Left ventricle myocardium inferior (tissue), 1 donor: ENCODE results near the gene ESF1. TPM values are rescaled to one million over a fixed set of nuclear protein-coding genes. Genes with fewer than 3 reads are reported as not detected.

Experiments used
- DNase-seq: peaks from one replicate; pipeline ENCODE4 v3.0.0-alpha.2; 2020
- H3K27ac ChIP-seq: fragments of 200-600 bp; replicated peaks from 2 replicates; pipeline ENCODE4 v1.8.0; 2021
- H3K27me3 ChIP-seq: fragments of 200-600 bp; 2 replicates; pipeline ENCODE4 v1.8.0; 2021; ENCODE audit warnings: low read depth
- H3K36me3 ChIP-seq: fragments of 200-600 bp; 2 replicates; pipeline ENCODE4 v1.8.0; 2021
- H3K4me1 ChIP-seq: fragments of 200-600 bp; 2 replicates; pipeline ENCODE4 v1.8.0; 2021
- H3K4me3 ChIP-seq: fragments of 200-600 bp; 2 replicates; pipeline ENCODE4 v1.8.0; 2021; ENCODE audit warnings: mild to moderate bottlenecking, moderate library complexity
- H3K9me3 ChIP-seq: fragments of 200-600 bp; replicated peaks from 2 replicates; pipeline ENCODE4 v1.8.0; 2021
- intact Hi-C: fragments of 100-400 bp; cut with micrococcal nuclease; formaldehyde crosslinking; loops from one replicate; pipeline ENCODE4 v1.11.0; 2022
- total RNA-seq: library from RNA; stranded (reverse); fragmentation: NEBNext Ultra II Directional; extraction: Animal tissue kit (Norgen Biotek cat#: 25700); gene quantifications from one replicate; pipeline ENCODE4 v1.2.1, GENCODE V29; 2021
- TF ChIP-seq, protein P1 (sequence below): fragments of 200-600 bp; IDR thresholded peaks from 2 replicates; pipeline ENCODE4 v1.8.0; 2021; ENCODE audit warnings: antibody characterized with exemption, mild to moderate bottlenecking, borderline replicate concordance
- donor health status: DM: no; HTN: yes; CAD: no; lungs with severe emphysema.

ESF1 gene
- total RNA-seq, 1 donor from 2014 or later, result 15.5 TPM

DNA sequence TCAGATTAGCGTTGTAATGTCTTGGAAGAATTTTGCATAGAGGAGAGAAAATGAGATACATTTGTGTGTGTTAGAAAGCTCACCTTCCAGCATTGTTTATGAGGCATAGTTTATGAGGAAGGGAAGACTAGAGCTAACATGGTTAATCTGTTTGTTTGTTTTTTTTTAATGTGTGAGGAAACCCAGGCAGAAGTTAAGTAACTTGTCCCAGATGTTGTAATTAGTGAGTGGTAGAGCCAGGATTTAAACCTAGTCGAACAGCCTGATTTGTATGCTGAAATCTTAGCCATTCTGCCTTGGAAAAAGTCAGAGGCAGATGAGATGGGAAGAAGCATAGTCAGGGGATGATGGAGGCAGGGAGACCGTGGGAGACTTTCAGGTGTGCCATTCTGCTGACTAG, 29.2 kb upstream of the ESF1 start:
- peaks cover 96% of the 10 kb centered on the region for H3K36me3 ChIP-seq
- no peak for DNase-seq
- no peak overlapping the region for H3K27ac ChIP-seq

DNA sequence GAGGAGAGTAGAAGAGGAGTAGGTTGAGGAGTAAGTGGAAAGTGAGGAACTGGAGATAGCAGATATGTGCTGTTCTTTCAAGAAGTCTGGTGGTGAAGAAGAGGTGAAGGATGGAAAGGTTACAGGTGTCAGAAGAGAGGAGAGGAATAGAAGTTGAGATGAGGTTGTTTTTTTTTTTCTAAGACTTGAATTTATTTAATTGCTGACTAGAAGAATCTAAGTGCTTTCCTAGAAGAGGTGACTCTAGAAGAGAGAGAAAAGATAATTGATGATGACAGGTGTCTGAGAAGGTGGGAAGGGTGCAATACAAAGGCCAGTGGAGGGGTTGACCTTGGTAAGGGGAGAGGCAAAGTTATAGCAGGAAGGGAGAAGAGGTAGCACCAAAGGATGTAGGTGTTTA, 25.7 kb upstream of the ESF1 start:
- peaks cover 96% of the 10 kb centered on the region for H3K36me3 ChIP-seq
- TF ChIP-seq, protein P1, sequence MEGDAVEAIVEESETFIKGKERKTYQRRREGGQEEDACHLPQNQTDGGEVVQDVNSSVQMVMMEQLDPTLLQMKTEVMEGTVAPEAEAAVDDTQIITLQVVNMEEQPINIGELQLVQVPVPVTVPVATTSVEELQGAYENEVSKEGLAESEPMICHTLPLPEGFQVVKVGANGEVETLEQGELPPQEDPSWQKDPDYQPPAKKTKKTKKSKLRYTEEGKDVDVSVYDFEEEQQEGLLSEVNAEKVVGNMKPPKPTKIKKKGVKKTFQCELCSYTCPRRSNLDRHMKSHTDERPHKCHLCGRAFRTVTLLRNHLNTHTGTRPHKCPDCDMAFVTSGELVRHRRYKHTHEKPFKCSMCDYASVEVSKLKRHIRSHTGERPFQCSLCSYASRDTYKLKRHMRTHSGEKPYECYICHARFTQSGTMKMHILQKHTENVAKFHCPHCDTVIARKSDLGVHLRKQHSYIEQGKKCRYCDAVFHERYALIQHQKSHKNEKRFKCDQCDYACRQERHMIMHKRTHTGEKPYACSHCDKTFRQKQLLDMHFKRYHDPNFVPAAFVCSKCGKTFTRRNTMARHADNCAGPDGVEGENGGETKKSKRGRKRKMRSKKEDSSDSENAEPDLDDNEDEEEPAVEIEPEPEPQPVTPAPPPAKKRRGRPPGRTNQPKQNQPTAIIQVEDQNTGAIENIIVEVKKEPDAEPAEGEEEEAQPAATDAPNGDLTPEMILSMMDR, result no peak

More for the DNA sequence above, 29.2 kb upstream of the ESF1 start:
- peaks cover 10% of the 10 kb centered on the region for H3K4me1 ChIP-seq
- no peaks in the 10 kb centered on the region for H3K9me3 ChIP-seq
- no peaks in the 10 kb centered on the region for H3K27me3 ChIP-seq
- TF ChIP-seq, protein P1, result no peak
- intact Hi-C loops, result no loop called here
- H3K4me3 ChIP-seq, result no peak overlapping the region

GRCh38 chr20:13809855-13810254, 25.1 kb upstream of the ESF1 start:
- H3K9me3 ChIP-seq, result no peaks in the 10 kb centered on the region
- peak overlapping the region; percentile 31 for H3K27ac ChIP-seq
- H3K4me1 ChIP-seq, result peaks cover 16% of the 10 kb centered on the region
- H3K4me3 ChIP-seq, result no peak overlapping the region
- intact Hi-C loops, result no loop called here
- TF ChIP-seq, protein P1, result no peak
- DNase-seq, result no peak
- peaks cover 96% of the 10 kb centered on the region for H3K36me3 ChIP-seq
- no peaks in the 10 kb centered on the region for H3K27me3 ChIP-seq

More for the DNA sequence above, 25.7 kb upstream of the ESF1 start:
- DNase-seq, result no peak
- no peaks in the 10 kb centered on the region for H3K9me3 ChIP-seq
- H3K27me3 ChIP-seq, result no peaks in the 10 kb centered on the region
- no peak overlapping the region for H3K27ac ChIP-seq
- intact Hi-C loops, result no loop called here
- H3K4me3 ChIP-seq, result no peak overlapping the region
- H3K4me1 ChIP-seq, result peaks cover 16% of the 10 kb centered on the region

GRCh38 chr20:13809373-13809772, 24.7 kb upstream of the ESF1 start:
- no peak overlapping the region for H3K4me3 ChIP-seq
- intact Hi-C loops, result no loop called here
- H3K4me1 ChIP-seq, result peaks cover 16% of the 10 kb centered on the region
- H3K27ac ChIP-seq, result peak overlapping the region; percentile 31
- no peak for DNase-seq
- no peaks in the 10 kb centered on the region for H3K27me3 ChIP-seq
- no peaks in the 10 kb centered on the region for H3K9me3 ChIP-seq
- TF ChIP-seq, protein P1, result no peak
- H3K36me3 ChIP-seq, result peaks cover 96% of the 10 kb centered on the region

DNA sequence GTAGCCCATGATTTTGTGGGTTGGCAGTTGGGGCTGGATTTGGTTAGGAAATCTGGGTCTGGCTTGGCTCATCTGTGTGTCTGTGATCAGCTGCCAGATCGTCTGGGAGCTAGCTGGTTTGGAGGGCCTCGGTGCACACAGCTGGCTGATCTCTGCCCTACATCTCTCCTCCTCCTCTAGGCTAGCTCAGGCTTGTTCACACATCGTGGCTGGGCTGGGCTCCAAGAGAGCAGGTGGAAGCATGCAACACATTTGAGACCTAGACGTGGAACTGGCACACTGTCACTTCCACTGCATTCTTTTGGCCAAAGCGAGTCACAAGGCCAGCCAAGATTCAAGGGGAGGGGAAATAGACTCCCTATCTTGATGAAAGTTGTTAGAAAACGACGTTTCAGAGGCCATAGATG, 16.0 kb upstream of the ESF1 start:
- TF ChIP-seq, protein P1, result no peak
- Histone ChIP-seq H3K9me3 (no peaks in the 10 kb centered on the region), H3K36me3 (peaks cover 89% of the 10 kb centered on the region), H3K27ac (peak overlapping the region; percentile 69), H3K4me3 (no peak overlapping the region), H3K27me3 (no peaks in the 10 kb centered on the region), H3K4me1 (peaks cover 32% of the 10 kb centered on the region)
- peak; percentile 94 for DNase-seq
- intact Hi-C loops, result no loop called here

GRCh38 chr20:13799974-13800373, 15.3 kb upstream of the ESF1 start:
- peaks cover 89% of the 10 kb centered on the region for H3K36me3 ChIP-seq
- TF ChIP-seq, protein P1, result no peak

More at GRCh38 chr20:13799974-13800373, 15.3 kb upstream of the ESF1 start:
- no peak for DNase-seq
- Histone ChIP-seq H3K4me1 (peaks cover 32% of the 10 kb centered on the region), H3K27ac (peak overlapping the region; percentile 69), H3K27me3 (no peaks in the 10 kb centered on the region), H3K9me3 (no peaks in the 10 kb centered on the region), H3K4me3 (no peak overlapping the region)
- intact Hi-C loops, result no loop called here
